ENCODE data around the gene ARHGAP4.

Gene ARHGAP4
- total RNA-seq = 61.8 to 652 (median 269) reads per million in 3 experiments

- DNase-seq = peak; percentile 40
Observed at GRCh38 chrX:153925739-153926551, at the start of gene ARHGAP4. Gene ARHGAP4 (minus strand): TSS chrX:153926264. CDS start chrX:153926202, 62 bp downstream.

GRCh38 chrX:153974726-153975286, 48.7 kb upstream of the ARHGAP4 start:
- DNase-seq = no peak

GRCh38 chrX:153974003-153974725, 48.1 kb upstream of the ARHGAP4 start:
- no peak for DNase-seq

- no peak for DNase-seq
Observed at GRCh38 chrX:153973127-153974002, 47.3 kb upstream of the ARHGAP4 start.

GRCh38 chrX:153972368-153973126, 46.5 kb upstream of the ARHGAP4 start, which contains the start of gene TMEM187:
Gene TMEM187 (plus strand): TSS chrX:153972754. CDS start chrX:153982063, 9,309 bp downstream.
- DNase-seq = peak; percentile 91

- DNase-seq = peak; percentile 94
Observed at GRCh38 chrX:153971450-153972367, 45.6 kb upstream of the ARHGAP4 start, which contains the start of gene HCFC1. Gene HCFC1 (minus strand): TSS chrX:153971818. CDS start chrX:153970840, 978 bp downstream.

GRCh38 chrX:153971124-153971449, 45.0 kb upstream of the ARHGAP4 start:
- peak; percentile 91 for DNase-seq

GRCh38 chrX:153970357-153971123, 44.5 kb upstream of the ARHGAP4 start:
- DNase-seq = no peak

- peak; percentile 24 for DNase-seq
Observed at GRCh38 chrX:153969904-153970356, 43.9 kb upstream of the ARHGAP4 start.

- no peak for DNase-seq
Observed at GRCh38 chrX:153969125-153969903, 43.2 kb upstream of the ARHGAP4 start.

GRCh38 chrX:153968754-153969124, 42.7 kb upstream of the ARHGAP4 start:
- DNase-seq = peak; percentile 41

GRCh38 chrX:153968255-153968654, 42.2 kb upstream of the ARHGAP4 start:
- DNase-seq = no peak

- peak; percentile 52 for DNase-seq
Observed at GRCh38 chrX:153967536-153968224, 41.6 kb upstream of the ARHGAP4 start.

GRCh38 chrX:153966841-153967535, 40.9 kb upstream of the ARHGAP4 start:
- no peak for DNase-seq

GRCh38 chrX:153966283-153966688, 40.2 kb upstream of the ARHGAP4 start:
- no peak for DNase-seq

GRCh38 chrX:153965406-153965805, 39.3 kb upstream of the ARHGAP4 start:
- DNase-seq = no peak

- DNase-seq = no peak
Observed at GRCh38 chrX:153964105-153964504, 38.0 kb upstream of the ARHGAP4 start.

GRCh38 chrX:153963546-153963945, 37.5 kb upstream of the ARHGAP4 start:
- no peak for DNase-seq
